PC-9 (cell line): Measurements from ENCODE around the gene SLC7A8. TPM values are rescaled to one million over a fixed set of nuclear protein-coding genes. Genes with fewer than 3 reads are reported as not detected.

Experiments used
- BruUV-seq: library from RNA; stranded (reverse); fragments of 400-500 nt; replicated peaks from 2 replicates; lab custom pipeline; 2021; lab: Mats Ljungman, UMichigan
- CTCF ChIA-PET: fragments of 300-600 bp; sonication (Branson Sonifier 250); formaldehyde crosslinking; loops from one replicate; lab custom pipeline; 2022; ENCODE audit warnings: antibody characterized with exemption; lab: Charles Lee
- POLR2A ChIA-PET: fragments of 300-600 bp; sonication (Branson Sonifier 250); formaldehyde crosslinking; loops from one replicate; lab custom pipeline; 2022; ENCODE audit warnings: antibody characterized with exemption; ENCODE audit not compliant: unreplicated experiment; lab: Charles Lee
- DNase-seq, 2 experiments: peaks; one replicate each; pipeline versions ENCODE4 v3.0.0 to v3.0.0-alpha.2; 2015 to 2022; ENCODE audit warnings: mixed read lengths in 1 of 2
- H2AFZ ChIP-seq: fragments of 200-600 bp; sonication (generic); 2 replicates; pipeline ENCODE4 v1.8.1; 2017; ENCODE audit warnings: antibody characterized with exemption
- H3F3A ChIP-seq: fragments of 200-600 bp; sonication (generic); 2 replicates; pipeline ENCODE4 v1.8.1; 2017; ENCODE audit warnings: antibody characterized with exemption, mild to moderate bottlenecking, low read depth; ENCODE audit not compliant: insufficient read depth
- H3K27ac ChIP-seq: fragments of 200-600 bp; sonication (generic); 2 replicates; pipeline ENCODE4 v1.6.1; 2016; ENCODE audit warnings: mixed run types
- H3K27me3 ChIP-seq: fragments of 200-600 bp; sonication (generic); 2 replicates; pipeline ENCODE4 v1.6.1; 2016; ENCODE audit warnings: low read depth, mixed run types; ENCODE audit not compliant: insufficient read depth
- H3K36me3 ChIP-seq: fragments of 200-600 bp; sonication (generic); 2 replicates; pipeline ENCODE4 v1.6.1; 2016; ENCODE audit warnings: low read depth, mixed run types
- H3K4me1 ChIP-seq: fragments of 200-600 bp; sonication (generic); replicated peaks from 2 replicates; pipeline ENCODE4 v1.6.1; 2016; ENCODE audit warnings: mixed run types; ENCODE audit not compliant: insufficient read depth
- H3K4me2 ChIP-seq: fragments of 200-600 bp; sonication (generic); 2 replicates; pipeline ENCODE4 v1.6.1; 2017; ENCODE audit warnings: mixed run types
- H3K4me3 ChIP-seq: fragments of 200-600 bp; sonication (generic); 2 replicates; pipeline ENCODE4 v1.6.1; 2016; ENCODE audit warnings: mixed run types
- H3K79me2 ChIP-seq: fragments of 200-600 bp; sonication (generic); 2 replicates; pipeline ENCODE4 v1.6.1; 2017; ENCODE audit warnings: low read depth, mixed run types
- H3K9me2 ChIP-seq: fragments of 200-600 bp; sonication (generic); 2 replicates; pipeline ENCODE4 v1.8.1; 2017; ENCODE audit warnings: mild to moderate bottlenecking; ENCODE audit not compliant: insufficient read depth
- H3K9me3 ChIP-seq: fragments of 200-600 bp; sonication (generic); 2 replicates; pipeline ENCODE4 v1.8.1; 2016; ENCODE audit warnings: low read depth; ENCODE audit not compliant: insufficient read depth
- H4K20me1 ChIP-seq: fragments of 200-600 bp; sonication (generic); 2 replicates; pipeline ENCODE4 v1.8.1; 2017; ENCODE audit not compliant: insufficient read depth
- EZH2 ChIP-seq: fragments of 200-600 bp; sonication (generic); IDR thresholded peaks from 2 replicates; pipeline ENCODE4 v1.8.0; 2017; ENCODE audit warnings: antibody characterized with exemption, low read depth
- intact Hi-C: fragments of 100-400 bp; cut with micrococcal nuclease; formaldehyde crosslinking; loops from one replicate; pipeline ENCODE4 v1.10.0; 2022; ENCODE audit not compliant: unreplicated experiment
- total RNA-seq: library from RNA; stranded (reverse); gene quantifications from 2 replicates; pipeline ENCODE4 v1.2.3, GENCODE V29; 2021
- TF ChIP-seq, protein P1 (sequence below): fragments of 200-600 bp; sonication (generic); conservative IDR thresholded peaks from 2 replicates; pipeline ENCODE4 v1.6.1; 2017; ENCODE audit warnings: mixed run types, antibody characterized with exemption, mild to moderate bottlenecking, moderate library complexity

Gene SLC7A8
- total RNA-seq, 1 experiment from 2014 or later: 3.6 TPM

DNA sequence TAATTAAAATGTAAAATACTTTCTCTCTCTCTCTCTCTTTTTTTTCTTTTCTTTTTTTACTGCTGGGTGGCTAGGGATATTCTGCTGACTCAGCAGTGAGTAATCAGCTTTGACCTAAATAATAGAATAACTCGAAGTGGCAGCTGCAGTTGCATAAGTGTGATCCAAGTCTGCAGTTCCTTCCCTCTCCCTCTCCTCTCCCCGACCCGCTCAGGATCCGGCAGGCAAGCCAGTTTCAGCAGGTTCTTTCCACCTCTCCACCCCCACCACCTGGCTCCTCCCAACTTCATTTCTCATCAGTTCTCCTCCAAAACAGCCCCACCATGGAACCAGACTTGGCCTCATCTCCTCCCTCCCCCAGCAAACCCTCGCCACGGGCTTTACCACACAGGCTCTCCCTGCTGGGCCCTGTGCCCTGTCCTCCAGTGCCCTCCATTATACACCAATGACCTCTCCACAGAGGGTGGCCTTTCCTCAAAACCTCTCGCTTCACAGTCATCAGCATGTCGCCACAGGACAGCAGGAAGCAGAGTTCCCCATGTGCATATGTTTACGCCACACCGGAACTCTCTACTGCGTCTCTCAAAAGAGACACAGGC is 22.4 kb downstream of the SLC7A8 start:
- H3K9me2 ChIP-seq: no peaks in the 10 kb centered on the region
- ChIA-PET POLR2A (no interaction called here), CTCF (no interaction called here)
- no peaks in the 10 kb centered on the region for H3K36me3 ChIP-seq
- BruUV-seq: no TSS peak
- peaks cover 15% of the 10 kb centered on the region for H3K4me1 ChIP-seq
- no peak overlapping the region for H2AFZ ChIP-seq
- no peaks in the 10 kb centered on the region for H4K20me1 ChIP-seq
- intact Hi-C loops: no loop called here
- peak; percentile 3 to 52 for DNase-seq
- H3K27ac ChIP-seq: no peak overlapping the region
- no peaks in the 10 kb centered on the region for H3K79me2 ChIP-seq
- no peaks in the 10 kb centered on the region for H3K9me3 ChIP-seq
- no peak for TF ChIP-seq EZH2
- TF ChIP-seq, protein P1, sequence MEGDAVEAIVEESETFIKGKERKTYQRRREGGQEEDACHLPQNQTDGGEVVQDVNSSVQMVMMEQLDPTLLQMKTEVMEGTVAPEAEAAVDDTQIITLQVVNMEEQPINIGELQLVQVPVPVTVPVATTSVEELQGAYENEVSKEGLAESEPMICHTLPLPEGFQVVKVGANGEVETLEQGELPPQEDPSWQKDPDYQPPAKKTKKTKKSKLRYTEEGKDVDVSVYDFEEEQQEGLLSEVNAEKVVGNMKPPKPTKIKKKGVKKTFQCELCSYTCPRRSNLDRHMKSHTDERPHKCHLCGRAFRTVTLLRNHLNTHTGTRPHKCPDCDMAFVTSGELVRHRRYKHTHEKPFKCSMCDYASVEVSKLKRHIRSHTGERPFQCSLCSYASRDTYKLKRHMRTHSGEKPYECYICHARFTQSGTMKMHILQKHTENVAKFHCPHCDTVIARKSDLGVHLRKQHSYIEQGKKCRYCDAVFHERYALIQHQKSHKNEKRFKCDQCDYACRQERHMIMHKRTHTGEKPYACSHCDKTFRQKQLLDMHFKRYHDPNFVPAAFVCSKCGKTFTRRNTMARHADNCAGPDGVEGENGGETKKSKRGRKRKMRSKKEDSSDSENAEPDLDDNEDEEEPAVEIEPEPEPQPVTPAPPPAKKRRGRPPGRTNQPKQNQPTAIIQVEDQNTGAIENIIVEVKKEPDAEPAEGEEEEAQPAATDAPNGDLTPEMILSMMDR: no peak
- H3F3A ChIP-seq: no peaks in the 10 kb centered on the region
- no peaks in the 10 kb centered on the region for H3K27me3 ChIP-seq
- peak overlapping the region; percentile 69 for H3K4me2 ChIP-seq
- no peak overlapping the region for H3K4me3 ChIP-seq

DNA sequence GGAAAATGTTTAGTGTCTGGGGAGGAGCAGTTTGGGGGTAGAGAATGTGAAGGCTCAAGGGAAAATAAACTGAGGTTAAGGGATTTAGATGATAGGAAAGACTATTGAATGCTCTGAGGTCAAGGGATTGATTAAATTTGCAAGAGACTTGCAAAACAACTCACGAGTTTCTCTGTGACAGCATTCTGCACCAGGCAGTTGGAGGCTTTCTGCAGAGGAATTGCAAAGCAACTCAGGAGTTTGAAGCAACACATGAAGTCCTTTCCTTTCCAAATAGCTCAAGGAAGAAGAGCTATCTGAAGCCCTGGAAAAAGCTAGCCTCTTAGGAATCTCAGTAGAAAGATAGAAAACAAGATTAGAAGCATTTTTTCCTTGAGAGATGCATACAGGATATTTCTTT is 23.9 kb downstream of the SLC7A8 start:
- Histone ChIP-seq H3K27ac (no peak overlapping the region), H3K36me3 (no peaks in the 10 kb centered on the region), H4K20me1 (no peaks in the 10 kb centered on the region), H3K4me2 (no peak overlapping the region), H3K79me2 (no peaks in the 10 kb centered on the region), H3K27me3 (no peaks in the 10 kb centered on the region), H3K9me3 (no peaks in the 10 kb centered on the region), H2AFZ (no peak overlapping the region), H3K4me3 (no peak overlapping the region), H3K4me1 (peaks cover 15% of the 10 kb centered on the region), H3F3A (no peaks in the 10 kb centered on the region), H3K9me2 (no peaks in the 10 kb centered on the region)
- no peak for DNase-seq
- TF ChIP-seq, protein P1: no peak
- CTCF ChIA-PET: no interaction called here
- POLR2A ChIA-PET: interaction anchor here (0.5 kb wide), 1 partner anchor 147 kb away, joined by 5 read pairs; the partner anchor contains the start of gene BCL2L2
- no TSS peak for BruUV-seq
- intact Hi-C loops: no loop called here

DNA sequence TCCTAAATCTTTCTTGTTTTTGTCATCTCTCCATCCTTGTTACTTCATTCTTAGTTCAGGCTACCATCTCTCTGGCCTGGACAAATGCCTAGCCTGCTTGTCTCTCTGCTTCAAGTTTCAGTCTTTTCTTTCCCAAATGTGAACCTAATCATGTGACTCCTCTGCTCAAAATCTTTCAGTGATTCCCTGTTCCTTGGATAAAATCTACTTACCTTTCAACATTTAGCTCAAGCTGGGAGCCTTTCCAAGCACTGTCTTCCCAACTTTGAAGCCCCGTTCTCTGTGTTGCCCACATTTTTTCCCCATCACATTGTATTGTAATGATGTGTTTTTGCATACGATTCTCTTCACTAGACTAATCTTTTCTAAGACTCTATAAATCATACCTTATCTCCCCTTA is 24.7 kb downstream of the SLC7A8 start:
- H3K27ac ChIP-seq: no peak overlapping the region
- no peak for TF ChIP-seq EZH2
- TF ChIP-seq, protein P1: no peak
- intact Hi-C loops: no loop called here
- no peaks in the 10 kb centered on the region for H3K9me3 ChIP-seq
- no peak overlapping the region for H3K4me3 ChIP-seq
- no peaks in the 10 kb centered on the region for H3K27me3 ChIP-seq
- H3K4me2 ChIP-seq: no peak overlapping the region
- POLR2A ChIA-PET: no interaction called here
- H3K9me2 ChIP-seq: no peaks in the 10 kb centered on the region
- H2AFZ ChIP-seq: no peak overlapping the region
- DNase-seq: no peak
- no TSS peak for BruUV-seq
- peaks cover 10% of the 10 kb centered on the region for H3K4me1 ChIP-seq
- CTCF ChIA-PET: no interaction called here
- H4K20me1 ChIP-seq: no peaks in the 10 kb centered on the region
- no peaks in the 10 kb centered on the region for H3K79me2 ChIP-seq
- no peaks in the 10 kb centered on the region for H3F3A ChIP-seq
- no peaks in the 10 kb centered on the region for H3K36me3 ChIP-seq
